ENCODE measurements around the gene SLC34A3. TPM values are rescaled to one million over a fixed set of nuclear protein-coding genes. Genes with fewer than 3 reads are reported as not detected.

The SLC34A3 gene
- total RNA-seq, 2 donors from 2014 or later, result not detected

DNA sequence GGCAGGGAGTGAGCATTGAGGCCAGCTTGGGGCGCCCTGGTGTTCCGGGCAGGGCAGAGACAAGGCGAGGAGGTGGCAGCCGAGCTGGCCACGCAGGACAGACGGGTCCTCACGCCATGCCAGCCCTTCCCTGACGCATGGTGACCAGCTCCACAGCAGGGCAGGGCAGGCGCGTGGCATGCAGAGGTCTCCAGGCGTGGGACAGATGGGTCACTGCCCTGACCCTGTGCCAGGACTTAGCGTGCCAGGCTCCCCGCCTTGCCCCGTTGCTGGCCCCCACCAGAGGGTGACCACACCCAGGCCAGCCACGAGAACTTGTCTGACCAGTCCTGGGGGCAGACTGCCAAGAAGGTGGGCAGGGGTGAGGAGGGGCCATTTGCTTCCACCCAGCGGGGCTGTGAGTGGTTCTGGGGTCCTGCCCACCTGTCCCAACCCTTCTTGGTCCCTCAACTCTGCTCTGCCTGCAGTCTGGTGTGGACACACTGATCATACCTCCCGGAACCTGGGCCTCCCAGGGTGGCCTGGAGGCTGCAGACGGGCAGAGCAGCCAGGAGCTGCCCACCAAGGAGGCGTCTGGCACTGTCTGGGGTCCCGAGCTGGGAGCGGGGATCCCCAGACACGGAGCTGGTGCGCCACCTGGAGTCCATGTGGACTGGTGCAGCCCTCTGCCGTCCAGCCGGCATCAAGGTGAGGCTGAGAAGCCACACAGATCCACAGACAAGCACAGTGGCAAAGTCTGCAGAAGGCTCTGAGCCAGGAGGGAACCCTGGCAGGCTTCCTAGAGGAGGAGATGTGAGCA lies 3.4 kb upstream of the SLC34A3 start, which contains the start of gene RNF224:
TSS of gene RNF224 (plus strand) at position 449 of the 799 bp plus-strand sequence. CDS start 834 bp downstream, outside the sequence.
- Histone ChIP-seq H3K4me1 (peaks cover 29% of the 10 kb centered on the region), H3K9ac (ENCODE audit: low read depth in 2 of 2, low read length in 2 of 2) (peak within 1 kb of the TSS in 1 of 2 donors; percentile 46), H3K4me3 (no peak within 1 kb of the TSS), H3K27me3 (peaks cover 20% of the 10 kb centered on the region), H3K36me3 (no peaks in the 10 kb centered on the region), H3K27ac (no peak within 1 kb of the TSS), H3K9me3 (no peaks in the 10 kb centered on the region)
- intact Hi-C loops (cut with DNase I), result loop anchor here (2.0 to 5.0 kb wide), 2 partner anchors 40 to 106 kb away; partner anchors contain the start of genes ANAPC2 and SSNA1
- DNase-seq, result peak; percentile 86
- TF ChIP-seq, protein P1, sequence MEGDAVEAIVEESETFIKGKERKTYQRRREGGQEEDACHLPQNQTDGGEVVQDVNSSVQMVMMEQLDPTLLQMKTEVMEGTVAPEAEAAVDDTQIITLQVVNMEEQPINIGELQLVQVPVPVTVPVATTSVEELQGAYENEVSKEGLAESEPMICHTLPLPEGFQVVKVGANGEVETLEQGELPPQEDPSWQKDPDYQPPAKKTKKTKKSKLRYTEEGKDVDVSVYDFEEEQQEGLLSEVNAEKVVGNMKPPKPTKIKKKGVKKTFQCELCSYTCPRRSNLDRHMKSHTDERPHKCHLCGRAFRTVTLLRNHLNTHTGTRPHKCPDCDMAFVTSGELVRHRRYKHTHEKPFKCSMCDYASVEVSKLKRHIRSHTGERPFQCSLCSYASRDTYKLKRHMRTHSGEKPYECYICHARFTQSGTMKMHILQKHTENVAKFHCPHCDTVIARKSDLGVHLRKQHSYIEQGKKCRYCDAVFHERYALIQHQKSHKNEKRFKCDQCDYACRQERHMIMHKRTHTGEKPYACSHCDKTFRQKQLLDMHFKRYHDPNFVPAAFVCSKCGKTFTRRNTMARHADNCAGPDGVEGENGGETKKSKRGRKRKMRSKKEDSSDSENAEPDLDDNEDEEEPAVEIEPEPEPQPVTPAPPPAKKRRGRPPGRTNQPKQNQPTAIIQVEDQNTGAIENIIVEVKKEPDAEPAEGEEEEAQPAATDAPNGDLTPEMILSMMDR (IDR thresholded peaks at IDR 0.05), result peak; percentile 91

DNA sequence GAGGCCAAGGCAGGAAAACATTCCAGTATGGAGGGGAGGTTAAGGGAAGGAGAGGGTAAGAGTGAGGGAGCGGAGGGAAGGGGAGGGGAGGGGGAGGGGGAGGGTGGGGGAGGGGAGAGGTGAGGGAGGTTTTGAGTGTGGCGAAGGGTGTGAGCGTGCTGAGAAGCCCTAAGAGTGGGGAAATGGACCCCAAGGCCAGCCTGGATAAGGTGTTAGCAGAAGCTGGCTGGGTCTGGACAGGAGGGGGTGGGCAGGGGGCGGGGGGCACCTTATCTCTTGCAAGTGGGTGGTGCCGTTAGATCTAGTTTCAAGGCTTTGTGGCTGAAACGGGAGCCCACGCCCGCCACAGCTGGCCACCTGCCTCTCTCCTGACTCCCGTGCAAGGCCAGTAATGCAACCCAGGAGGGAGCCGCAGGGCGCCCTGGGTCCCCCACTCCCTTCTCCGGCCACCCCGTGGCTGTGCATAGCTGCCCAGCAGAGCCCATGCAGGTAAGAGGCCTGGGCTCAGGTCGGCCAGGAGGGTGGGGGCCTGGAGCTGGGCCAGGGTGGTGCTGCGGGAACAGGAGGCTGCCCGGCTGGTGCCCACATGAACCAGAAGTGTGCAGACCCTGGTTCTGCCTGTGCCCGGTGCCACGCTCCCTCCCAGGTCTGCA lies 2.7 kb upstream of the SLC34A3 start:
- intact Hi-C loops (cut with DNase I), result loop anchor here (2.0 to 5.0 kb wide), 2 partner anchors 41 to 107 kb away; partner anchors contain the start of genes ANAPC2 and SSNA1
- no peak overlapping the region for H3K27ac ChIP-seq
- H3K4me3 ChIP-seq, result no peak overlapping the region
- TF ChIP-seq, protein P1 (IDR thresholded peaks at IDR 0.05), result no peak
- H3K27me3 ChIP-seq, result peaks cover 27% of the 10 kb centered on the region
- H3K4me1 ChIP-seq, result peaks cover 24% of the 10 kb centered on the region
- no peak overlapping the region for H3K9ac ChIP-seq (ENCODE audit: low read depth in 2 of 2, low read length in 2 of 2)
- H3K9me3 ChIP-seq, result no peaks in the 10 kb centered on the region
- no peaks in the 10 kb centered on the region for H3K36me3 ChIP-seq
- no peak for DNase-seq

DNA sequence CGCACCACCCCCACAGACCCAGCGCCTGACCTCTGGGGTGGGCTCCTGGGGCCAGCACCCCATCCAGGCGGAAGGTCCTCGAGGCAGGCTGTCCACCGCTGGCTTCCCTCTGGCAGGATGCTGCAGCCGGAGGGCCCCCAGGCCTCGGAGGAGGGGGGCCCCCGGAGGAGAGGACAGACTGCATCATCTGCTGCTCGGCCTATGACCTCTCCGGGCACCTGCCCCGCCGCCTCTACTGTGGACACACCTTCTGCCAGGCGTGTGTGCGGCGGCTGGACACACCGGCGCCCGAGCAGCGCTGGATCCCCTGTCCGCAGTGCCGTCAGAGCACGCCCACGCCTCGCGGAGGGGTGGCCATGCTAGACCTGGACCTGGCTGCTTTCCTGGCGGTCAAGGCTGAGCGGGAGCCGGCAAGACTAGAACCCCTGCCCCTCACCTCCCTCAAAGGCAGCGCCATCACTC lies 2.2 kb upstream of the SLC34A3 start:
- Histone ChIP-seq H3K9me3 (no peaks in the 10 kb centered on the region), H3K27ac (no peak overlapping the region), H3K36me3 (no peaks in the 10 kb centered on the region), H3K27me3 (peaks cover 32% of the 10 kb centered on the region), H3K4me1 (peaks cover 23% of the 10 kb centered on the region), H3K9ac (ENCODE audit: low read depth in 2 of 2, low read length in 2 of 2) (no peak overlapping the region), H3K4me3 (no peak overlapping the region)
- intact Hi-C loops (cut with DNase I), result loop anchor here (5.0 kb wide), 1 partner anchor 41 kb away; the partner anchor contains the start of genes ANAPC2 and SSNA1
- TF ChIP-seq, protein P1 (IDR thresholded peaks at IDR 0.05), result no peak
- DNase-seq, result no peak

DNA sequence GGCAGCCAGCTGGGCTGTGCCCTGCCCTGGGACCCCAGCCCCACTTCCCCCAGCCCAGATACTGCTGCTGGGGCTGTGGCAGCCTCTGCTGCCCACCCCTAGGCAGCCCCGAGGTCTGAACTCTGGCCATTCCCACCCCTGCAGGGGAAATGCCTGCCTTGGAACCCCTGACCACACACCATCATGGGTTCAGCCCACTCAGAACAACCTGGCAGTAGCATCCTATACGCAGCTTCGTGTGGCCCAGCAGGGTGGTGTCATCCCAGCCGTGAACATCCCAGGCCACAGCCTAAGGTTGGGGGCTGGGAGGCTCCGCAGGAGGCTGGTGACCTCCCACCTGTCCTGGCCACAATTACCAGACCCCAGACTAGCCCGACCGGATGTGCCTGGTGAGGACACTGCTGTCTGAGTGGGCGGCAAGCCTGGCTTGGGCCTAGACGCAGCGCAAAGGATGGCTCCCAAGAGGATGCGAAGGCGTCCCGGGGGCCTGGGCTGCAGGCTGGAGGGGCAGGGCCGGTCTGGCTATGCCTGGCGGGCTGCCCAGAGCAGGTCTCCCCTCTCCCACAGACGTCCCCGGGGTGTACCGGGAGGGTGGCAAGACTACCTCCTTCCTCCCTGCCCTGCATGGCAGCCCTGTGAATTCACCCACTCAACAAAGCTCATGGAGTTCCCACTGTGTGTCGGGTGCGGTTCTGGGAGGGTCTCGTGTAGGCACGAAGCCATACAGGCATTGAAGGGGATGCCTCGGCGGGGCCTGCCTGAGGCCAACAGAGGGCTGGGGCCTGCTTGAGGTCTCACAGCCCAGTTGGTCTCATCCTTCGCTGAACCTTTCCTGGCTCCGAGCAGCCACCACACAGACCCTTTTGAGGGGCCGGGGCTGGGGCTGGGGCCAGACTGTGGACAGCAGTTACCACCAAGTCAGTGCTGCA lies 1.5 kb upstream of the SLC34A3 start:
- Histone ChIP-seq H3K27ac (no peak overlapping the region), H3K9me3 (no peaks in the 10 kb centered on the region), H3K9ac (ENCODE audit: low read depth in 2 of 2, low read length in 2 of 2) (no peak overlapping the region), H3K36me3 (no peaks in the 10 kb centered on the region), H3K4me3 (no peak overlapping the region), H3K4me1 (peaks cover 23% of the 10 kb centered on the region), H3K27me3 (peaks cover 36% of the 10 kb centered on the region)
- intact Hi-C loops (cut with DNase I), result loop anchor here (5.0 kb wide), 1 partner anchor 42 kb away; the partner anchor contains the start of genes ANAPC2 and SSNA1
- DNase-seq, result no peak
- TF ChIP-seq, protein P1 (IDR thresholded peaks at IDR 0.05), result no peak
